Keratinocyte (primary cell): ENCODE measurements around the gene TMPRSS13.

Experiments
- CTCF ChIP-seq, 3 experiments: IDR thresholded peaks in 1 of 3; conservative IDR thresholded peaks in 1 of 3; optimal IDR thresholded peaks in 1 of 3; 2 replicates in 2 of 3; 3 replicates in 1 of 3; pipeline versions ENCODE3 to v1.5.1; 2011; ENCODE audit warnings: low read length in 3 of 3, mild to moderate bottlenecking in 3 of 3, moderate library complexity in 2 of 3, control low read depth in 1 of 3, inconsistent platforms in 1 of 3; ENCODE audit not compliant: insufficient read depth in 2 of 3; ENCODE audit errors: extremely low read depth in 1 of 3
- EZH2 ChIP-seq: IDR thresholded peaks from one replicate; pipeline ENCODE4 v1.6.1; 2012; ENCODE audit warnings: inconsistent platforms, mild to moderate bottlenecking, low read length, moderate library complexity

- no peak for TF ChIP-seq CTCF (optimal IDR thresholded peaks at IDR 0.05 in 1 of 3, IDR thresholded peaks at IDR 0.05 in 1 of 3, conservative IDR thresholded peaks at IDR 0.05 in 1 of 3; ENCODE audit: extremely low read depth in 1 of 3, insufficient read depth in 2 of 3, low read length in 3 of 3)
- TF ChIP-seq EZH2: no peak
Observed at GRCh38 chr11:117921456-117921855, 7.7 kb downstream of the TMPRSS13 start.
